22Rv1 (cell line): ENCODE measurements around the gene BTBD7.

ENCODE experiments used
- CTCF ChIP-seq: fragments of 450-650 bp; IDR thresholded peaks from 2 replicates; pipeline ENCODE4 v1.5.1; 2017; ENCODE audit warnings: mild to moderate bottlenecking
- ZFX ChIP-seq: fragments of 450-650 bp; IDR thresholded peaks from 2 replicates; pipeline ENCODE4 v1.6.1; 2017; ENCODE audit warnings: antibody characterized with exemption, borderline replicate concordance

- TF ChIP-seq CTCF (no peak), ZFX (no peak)
Measured at GRCh38 chr14:93316716-93317115, 16.1 kb downstream of the BTBD7 start.
